Pancreas (tissue), 10 donors: ENCODE data around the gene CAPN12. TPM values are rescaled to one million over a fixed set of nuclear protein-coding genes. Genes with fewer than 3 reads are reported as not detected.
"Not testable (repeated sequence)": the region's sequence is repeated elsewhere in the genome, so short reads cannot be mapped to it uniquely, and the experiment has no call there.

Source experiments
- ATAC-seq, 4 donors: fragments of 200-7000 bp; cut with Tn5 transposase; one replicate each; pipeline versions ENCODE4 v1.8.0 to v1.9.1; 2020; ENCODE audit warnings: mild to moderate bottlenecking in 4 of 4, moderate library complexity in 4 of 4
- DNase-seq, 6 donors: peaks; one replicate each; pipeline ENCODE4 v3.0.0-alpha.2; 2020
- FAIRE-seq: peaks from 2 replicates; lab custom pipeline; 2012; peaks lifted over from hg19 to GRCh38; lab: Jason Lieb, UNC
- H3K27ac ChIP-seq, 4 donors: fragments of 200-600 bp; sonication (generic); 1 replicate in 3 of 4; 2 replicates in 1 of 4; pipeline versions ENCODE4 v1.5.0 to v1.8.0; 2020
- H3K27me3 ChIP-seq, 4 donors: fragments of 200-600 bp; one replicate each; pipeline ENCODE4 v1.8.0; 2021
- H3K36me3 ChIP-seq, 3 donors: fragments of 200-600 bp; sonication (generic) in 1 of 3; one replicate each; pipeline versions ENCODE4 v1.5.0 to v1.8.0; 2020 to 2021
- H3K4me1 ChIP-seq, 3 donors: fragments of 200-600 bp; one replicate each; pipeline ENCODE4 v1.8.0; 2021
- H3K4me3 ChIP-seq, 4 donors: fragments of 200-600 bp; sonication (generic) in 2 of 4; one replicate each; pipeline versions ENCODE4 v1.5.0 to v1.8.0; 2020 to 2021
- H3K9me3 ChIP-seq, 4 donors: fragments of 200-600 bp; one replicate each; pipeline ENCODE4 v1.8.0; 2021
- WGBS, 2 donors: extraction: QIAGEN DNeasy Blood & Tissue Kit; methylation state at CpG; one replicate each; pipeline ENCODE4 v1.1.7; 2013; 5-methylcytosine and 5-hydroxymethylcytosine counted together
- intact Hi-C, 3 donors: fragments of 100-400 bp; cut with DNase I; formaldehyde crosslinking; loops; one replicate each; pipeline versions ENCODE4 v1.11.1 to v1.14.2; 2022
- polyA plus RNA-seq, 2 donors: library from polyadenylated mRNA; stranded (reverse); fragments of 200-250 nt; gene quantifications; one replicate each; pipeline ENCODE4 v1.2.3, GENCODE V29; 2013
- total RNA-seq, 6 donors: library from RNA; stranded (reverse); fragmentation: NEBNext Ultra II Directional in 4 of 6; extraction: Animal tissue kit (Norgen Biotek cat#: 25700) in 4 of 6; gene quantifications; one replicate each; pipeline versions ENCODE4 v1.2.1 to v1.2.4, GENCODE V29; 2021 to 2023
- TF ChIP-seq, protein P1 (sequence below), 4 donors: fragments of 200-600 bp; sonication (generic) in 3 of 4; IDR thresholded peaks; one replicate each; pipeline versions ENCODE4 v1.5.0 to v1.8.0; 2021; ENCODE audit warnings: antibody characterized with exemption in 4 of 4
- donor health status: healthy with polysubstance abuse.
- donor health status: DM: no; HTN: no; CAD: no; lungs with moderate emphysema.
- donor health status: DM: no; HTN: no; CAD: no.
- donor health status: control.
- donor health status: control.
- donor health status: Bipolar disorder and iron deficiency.
- donor health status: DM: yes; HTN: yes; CAD: no.
- donor health status: DM: no; HTN: no; CAD: no.
- donor health status: DM: no; HTN: no; CAD: no.
- donor health status: DM: yes; HTN: yes; CAD: no.

The CAPN12 gene
- total and polyA plus RNA-seq, 8 donors, result 2.3 to 46.3 (median 8.0) TPM

DNA sequence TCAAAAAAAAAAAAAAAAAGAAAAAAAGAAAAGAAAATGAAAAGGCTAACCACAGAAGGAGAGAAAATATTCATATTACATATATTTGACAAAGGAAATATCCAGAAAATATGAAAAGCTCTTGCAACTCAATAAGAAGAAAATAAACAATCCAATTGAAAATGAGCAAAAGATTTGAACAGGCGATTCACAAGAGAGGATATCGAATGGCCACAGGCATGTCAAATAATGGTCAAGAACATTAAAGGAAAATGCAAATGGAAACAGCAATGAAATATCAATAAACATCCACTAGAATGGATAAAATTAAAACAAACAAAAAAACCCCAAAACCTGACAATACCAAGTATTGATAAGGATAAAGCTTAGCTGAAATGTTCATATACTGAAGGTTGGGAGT, 20.9 kb upstream of the CAPN12 start:
- TF ChIP-seq, protein P1, sequence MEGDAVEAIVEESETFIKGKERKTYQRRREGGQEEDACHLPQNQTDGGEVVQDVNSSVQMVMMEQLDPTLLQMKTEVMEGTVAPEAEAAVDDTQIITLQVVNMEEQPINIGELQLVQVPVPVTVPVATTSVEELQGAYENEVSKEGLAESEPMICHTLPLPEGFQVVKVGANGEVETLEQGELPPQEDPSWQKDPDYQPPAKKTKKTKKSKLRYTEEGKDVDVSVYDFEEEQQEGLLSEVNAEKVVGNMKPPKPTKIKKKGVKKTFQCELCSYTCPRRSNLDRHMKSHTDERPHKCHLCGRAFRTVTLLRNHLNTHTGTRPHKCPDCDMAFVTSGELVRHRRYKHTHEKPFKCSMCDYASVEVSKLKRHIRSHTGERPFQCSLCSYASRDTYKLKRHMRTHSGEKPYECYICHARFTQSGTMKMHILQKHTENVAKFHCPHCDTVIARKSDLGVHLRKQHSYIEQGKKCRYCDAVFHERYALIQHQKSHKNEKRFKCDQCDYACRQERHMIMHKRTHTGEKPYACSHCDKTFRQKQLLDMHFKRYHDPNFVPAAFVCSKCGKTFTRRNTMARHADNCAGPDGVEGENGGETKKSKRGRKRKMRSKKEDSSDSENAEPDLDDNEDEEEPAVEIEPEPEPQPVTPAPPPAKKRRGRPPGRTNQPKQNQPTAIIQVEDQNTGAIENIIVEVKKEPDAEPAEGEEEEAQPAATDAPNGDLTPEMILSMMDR (IDR thresholded peaks at IDR 0.05), result no peak

DNA sequence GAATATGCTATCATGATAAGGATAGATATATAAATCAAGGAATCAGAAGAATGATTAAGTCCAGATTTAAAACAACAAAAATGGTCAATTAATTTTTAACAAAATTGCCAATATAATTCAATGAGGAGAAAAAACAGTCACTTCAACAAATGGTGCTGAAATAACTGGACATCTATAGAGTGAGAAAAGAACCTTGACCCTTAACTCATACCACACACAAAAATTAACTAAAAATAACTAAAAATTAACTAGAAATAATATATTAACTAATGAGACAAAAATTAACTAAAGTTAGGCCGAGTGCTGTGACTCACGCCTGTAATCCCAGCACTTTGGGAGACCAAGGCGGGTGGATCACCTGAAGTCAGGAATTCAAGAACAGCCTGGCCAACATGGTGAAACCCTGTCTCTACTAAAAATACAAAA, 19.5 kb upstream of the CAPN12 start:
- peak overlapping the region in 3 of 4 donors; percentile 31 to 46 (median 37) for H3K27ac ChIP-seq
- H3K4me1 ChIP-seq, result no peaks in the 10 kb centered on the region
- intact Hi-C loops, result no loop called here
- H3K9me3 ChIP-seq, result no peaks in the 10 kb centered on the region
- no peaks in the 10 kb centered on the region for H3K36me3 ChIP-seq
- FAIRE-seq (no peak), ATAC-seq (peak; percentile 46 to 62 (median 60)), DNase-seq (no peak)
- H3K27me3 ChIP-seq, result no peaks in the 10 kb centered on the region
- TF ChIP-seq, protein P1 (IDR thresholded peaks at IDR 0.05), result no peak
- WGBS, 2 donors, result 57 to 58% methylated on average over 3 of the region's 3 CpGs
- no peak overlapping the region for H3K4me3 ChIP-seq

More for the DNA sequence above, 20.9 kb upstream of the CAPN12 start:
- Histone ChIP-seq H3K27me3 (no peaks in the 10 kb centered on the region), H3K9me3 (no peaks in the 10 kb centered on the region), H3K4me3 (no peak overlapping the region), H3K27ac (no peak overlapping the region), H3K4me1 (no peaks in the 10 kb centered on the region), H3K36me3 (no peaks in the 10 kb centered on the region)
- ATAC-seq (no peak), FAIRE-seq (no peak), DNase-seq (no peak)
- WGBS, 2 donors, result 95 to 96% methylated on average over 2 of the region's 2 CpGs
- intact Hi-C loops, result no loop called here

DNA sequence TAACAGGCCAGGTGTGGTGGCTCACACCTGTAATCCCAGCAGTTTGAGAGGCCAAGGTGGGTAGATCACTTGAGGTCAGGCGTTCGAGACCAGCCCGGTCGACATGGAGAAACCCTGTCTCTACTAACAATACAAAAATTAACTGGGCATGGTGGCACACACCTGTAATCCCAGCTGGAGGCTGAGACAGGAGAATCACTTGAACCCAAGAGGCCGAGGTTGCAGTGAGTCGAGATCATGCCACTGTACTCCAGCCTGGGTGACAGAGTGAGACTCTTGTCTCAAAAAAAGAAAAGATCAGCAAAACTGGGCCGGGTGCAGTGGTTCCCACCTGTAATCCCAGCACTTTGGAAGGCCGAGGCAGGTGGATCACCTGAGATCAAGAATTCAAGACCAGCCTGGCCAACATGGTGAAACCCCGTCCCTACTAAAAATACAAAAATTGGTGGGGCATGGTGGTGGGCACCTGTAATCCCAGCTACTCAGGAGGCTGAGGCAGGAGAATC, 17.7 kb upstream of the CAPN12 start:
- H3K27me3 ChIP-seq, DNase-seq, H3K27ac ChIP-seq, FAIRE-seq, H3K9me3 ChIP-seq, ATAC-seq, H3K36me3 ChIP-seq, H3K4me1 ChIP-seq, intact Hi-C loops, H3K4me3 ChIP-seq: not testable (repeated sequence)
- 91 to 96% methylated on average over 9 of the region's 9 CpGs for WGBS, 2 donors

DNA sequence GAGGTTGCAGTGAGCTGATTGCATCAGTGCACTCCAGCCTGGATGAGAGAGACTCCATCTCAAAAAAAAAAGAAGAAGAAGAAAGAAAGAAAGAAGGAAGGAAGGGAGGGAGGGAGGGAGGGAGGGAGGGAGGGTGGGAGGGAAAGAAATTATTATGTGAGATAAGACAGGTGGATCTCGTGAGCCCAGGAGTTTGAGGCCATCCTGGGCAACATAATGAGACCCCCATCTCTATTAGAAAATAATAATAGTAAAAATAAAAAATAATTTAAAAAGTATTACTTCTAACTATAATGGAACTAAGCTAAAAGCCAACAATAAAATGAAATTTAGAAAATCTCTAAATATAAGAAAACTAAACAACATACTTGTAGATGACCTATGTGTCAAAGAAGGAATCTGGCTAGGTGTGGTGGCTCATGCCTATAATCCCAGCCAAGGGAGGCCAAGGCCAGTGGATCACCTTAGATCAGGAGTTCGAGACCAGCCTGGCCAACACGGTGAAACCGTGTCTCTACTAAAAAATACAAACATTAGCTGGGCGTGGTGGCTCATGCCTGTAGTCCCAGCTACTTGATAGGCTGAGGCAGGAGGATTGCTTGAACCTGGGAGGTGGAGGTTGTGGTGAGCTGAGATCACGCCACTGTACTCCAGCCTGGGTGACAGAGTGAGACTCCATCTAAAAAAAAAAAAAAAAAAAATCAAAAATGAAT, 16.7 kb upstream of the CAPN12 start:
- not testable (repeated sequence) for H3K4me1 ChIP-seq, DNase-seq

DNA sequence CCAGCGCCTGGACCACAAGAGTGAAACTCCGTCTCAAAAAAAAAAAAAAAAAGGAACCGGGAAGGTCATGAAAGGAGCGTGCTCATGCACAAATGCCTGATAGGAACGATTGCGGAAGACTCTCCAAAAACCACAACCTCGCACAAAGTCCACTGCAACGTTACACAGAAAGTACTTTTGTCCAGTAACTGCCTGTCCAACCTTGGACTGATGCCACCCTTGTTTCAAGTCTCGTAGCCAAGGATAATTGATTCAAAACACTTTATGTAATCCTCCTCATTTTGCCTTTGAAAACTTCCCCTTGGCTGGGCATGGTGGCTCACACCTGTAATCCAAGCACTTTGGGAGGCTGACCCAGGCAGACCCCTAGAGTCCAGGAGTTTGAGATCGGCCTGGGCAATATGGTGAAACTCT, 15.3 kb upstream of the CAPN12 start:
- no peaks in the 10 kb centered on the region for H3K4me1 ChIP-seq
- intact Hi-C loops, result no loop called here
- TF ChIP-seq, protein P1 (IDR thresholded peaks at IDR 0.05), result no peak
- H3K27me3 ChIP-seq, result no peaks in the 10 kb centered on the region
- ATAC-seq (peak; percentile 47 to 86 (median 78)), FAIRE-seq (no peak), DNase-seq (peak in 3 of 6 donors; percentile 39 to 52 (median 50))
- peak overlapping the region in 3 of 4 donors; percentile 7 to 59 (median 35) for H3K27ac ChIP-seq
- WGBS, 2 donors, result 35 to 38% methylated on average over 10 of the region's 10 CpGs
- H3K36me3 ChIP-seq, result no peaks in the 10 kb centered on the region
- H3K9me3 ChIP-seq, result no peaks in the 10 kb centered on the region
- no peak overlapping the region for H3K4me3 ChIP-seq

More for the DNA sequence above, 16.7 kb upstream of the CAPN12 start:
- FAIRE-seq, H3K27ac ChIP-seq, H3K9me3 ChIP-seq, ATAC-seq, H3K27me3 ChIP-seq, H3K4me3 ChIP-seq, H3K36me3 ChIP-seq, intact Hi-C loops: not testable (repeated sequence)
- WGBS, 2 donors, result 77 to 86% methylated on average over 6 of the region's 6 CpGs

DNA sequence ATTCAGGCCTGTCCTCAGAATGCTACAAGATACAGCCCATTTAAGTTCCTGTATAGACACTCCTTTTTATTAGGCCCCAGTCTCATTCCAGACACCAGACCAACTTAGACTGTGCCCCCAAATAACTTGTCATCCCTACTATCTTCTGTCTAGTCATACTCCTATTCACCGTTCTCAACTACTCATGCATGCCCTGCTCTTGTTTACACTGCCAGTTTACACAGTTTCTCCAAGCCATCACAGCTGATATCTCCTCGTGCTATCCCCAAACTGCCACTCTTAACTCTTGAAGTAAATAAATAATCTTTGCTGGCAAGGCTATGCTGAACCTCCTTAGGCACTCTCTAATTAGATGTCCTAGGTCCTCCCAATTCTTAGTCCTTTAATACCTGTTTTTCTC, 9.9 kb upstream of the CAPN12 start:
- H3K27ac ChIP-seq, result not testable (repeated sequence)

DNA sequence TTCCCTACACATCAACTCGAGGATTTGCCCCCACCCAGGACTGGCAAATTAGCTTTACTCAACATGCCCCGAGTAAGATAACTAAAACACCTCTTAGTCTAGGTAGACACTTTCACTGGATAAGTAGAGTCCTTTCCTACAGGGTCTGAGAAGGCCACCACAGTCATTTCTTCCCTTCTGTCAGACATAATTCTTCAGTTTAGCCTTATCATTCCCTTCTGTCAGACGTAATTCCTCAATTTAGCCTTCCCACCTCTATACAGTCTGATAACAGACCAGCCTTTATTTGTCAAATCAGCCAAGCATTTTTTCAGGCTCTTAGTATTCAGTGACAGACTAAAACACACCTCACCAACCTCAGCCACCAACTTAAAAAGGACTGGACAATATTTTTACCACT, 9.5 kb upstream of the CAPN12 start:
- H3K4me1 ChIP-seq, ATAC-seq, FAIRE-seq, H3K27ac ChIP-seq, H3K27me3 ChIP-seq, H3K36me3 ChIP-seq, H3K4me3 ChIP-seq, DNase-seq, intact Hi-C loops, H3K9me3 ChIP-seq: not testable (repeated sequence)
- WGBS, 2 donors, result 50 to 64% methylated on average over 3 of the region's 3 CpGs

More for the DNA sequence above, 9.9 kb upstream of the CAPN12 start:
- H3K4me1 ChIP-seq, H3K4me3 ChIP-seq, H3K9me3 ChIP-seq, ATAC-seq, DNase-seq, H3K36me3 ChIP-seq, H3K27me3 ChIP-seq, FAIRE-seq, intact Hi-C loops: not testable (repeated sequence)
- WGBS, 2 donors, result 15 to 33% methylated on average over 1 to 2 of the region's 2 CpGs
